ENCODE measurements around the gene KANSL1. TPM values are rescaled to one million over a fixed set of nuclear protein-coding genes. Genes with fewer than 3 reads are reported as not detected.

Gene KANSL1
- total RNA-seq, 2 donors from 2014 or later, result 60.0 to 72.3 TPM

DNA sequence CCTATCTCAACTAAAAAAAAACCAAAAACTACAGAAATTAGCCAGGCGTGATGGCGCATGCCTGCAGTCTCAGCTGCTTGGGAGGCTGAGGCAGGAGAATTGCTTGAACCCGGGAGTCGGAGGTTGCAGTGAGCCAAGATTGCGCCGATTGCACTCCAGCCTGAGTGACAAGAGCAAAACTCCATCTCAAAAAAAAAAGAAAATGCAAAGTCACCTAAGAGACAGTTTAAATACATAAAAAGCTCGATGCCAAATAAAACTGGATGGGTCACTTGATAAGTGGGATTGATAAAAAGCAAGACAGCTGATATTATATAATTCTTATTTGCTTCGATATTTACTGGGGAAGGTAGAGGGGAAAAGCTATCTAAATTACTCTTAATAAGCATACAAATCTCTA is 15.8 kb upstream of the KANSL1 start:
- H3K9me3 ChIP-seq, result no peaks in the 10 kb centered on the region
- TF ChIP-seq CTCF (IDR thresholded peaks at IDR 0.05), result no peak
- intact Hi-C loops (cut with DNase I), result no loop called here

DNA sequence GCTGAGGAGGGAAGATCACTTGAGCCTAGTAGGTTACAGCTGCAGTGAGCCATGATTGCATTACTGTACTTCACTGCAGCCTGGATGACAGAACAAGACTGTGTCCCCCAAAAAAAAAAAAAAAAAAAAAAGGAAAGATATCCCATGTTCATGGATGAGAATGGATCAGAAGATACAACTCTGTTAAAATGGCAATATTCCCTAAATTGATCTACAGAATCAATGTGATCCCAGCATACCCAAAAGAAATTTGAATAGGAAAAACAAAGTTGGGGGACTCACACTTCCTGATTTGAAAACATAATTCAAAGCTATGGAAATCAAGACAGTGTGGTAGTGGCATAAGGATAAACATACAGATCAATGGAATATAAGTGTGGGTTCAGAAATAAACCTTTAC is 12.7 kb upstream of the KANSL1 start:
- no peaks in the 10 kb centered on the region for H3K36me3 ChIP-seq
- DNase-seq, result no peak
- peaks cover 10% of the 10 kb centered on the region for H3K4me1 ChIP-seq
- H3K27me3 ChIP-seq, result no peaks in the 10 kb centered on the region
- no peak for TF ChIP-seq CTCF (IDR thresholded peaks at IDR 0.05)
- no peak overlapping the region for H3K27ac ChIP-seq
- intact Hi-C loops (cut with DNase I), result no loop called here
- no peak overlapping the region for H3K9ac ChIP-seq (ENCODE audit: low read depth in 2 of 2, low read length in 2 of 2)
- H3K4me3 ChIP-seq, result no peak overlapping the region
- no peaks in the 10 kb centered on the region for H3K9me3 ChIP-seq

More for the DNA sequence above, 15.8 kb upstream of the KANSL1 start:
- Histone ChIP-seq H3K27me3 (no peaks in the 10 kb centered on the region), H3K9ac (ENCODE audit: low read depth in 2 of 2, low read length in 2 of 2) (no peak overlapping the region), H3K27ac (no peak overlapping the region), H3K4me3 (no peak overlapping the region), H3K4me1 (no peaks in the 10 kb centered on the region), H3K36me3 (no peaks in the 10 kb centered on the region)
- no peak for DNase-seq

- TF ChIP-seq CTCF (IDR thresholded peaks at IDR 0.05), result no peak
- Histone ChIP-seq H3K9ac (ENCODE audit: low read depth in 2 of 2, low read length in 2 of 2) (peak overlapping the region in 1 of 2 donors; percentile 44), H3K27ac (peak overlapping the region; percentile 72), H3K9me3 (no peaks in the 10 kb centered on the region), H3K4me3 (no peak overlapping the region), H3K36me3 (no peaks in the 10 kb centered on the region), H3K27me3 (no peaks in the 10 kb centered on the region), H3K4me1 (peaks cover 15% of the 10 kb centered on the region)
- DNase-seq, result no peak
- intact Hi-C loops (cut with DNase I), result no loop called here
These were observed 9.2 kb upstream of the KANSL1 start for GRCh38 chr17:46202424-46202823.

DNA sequence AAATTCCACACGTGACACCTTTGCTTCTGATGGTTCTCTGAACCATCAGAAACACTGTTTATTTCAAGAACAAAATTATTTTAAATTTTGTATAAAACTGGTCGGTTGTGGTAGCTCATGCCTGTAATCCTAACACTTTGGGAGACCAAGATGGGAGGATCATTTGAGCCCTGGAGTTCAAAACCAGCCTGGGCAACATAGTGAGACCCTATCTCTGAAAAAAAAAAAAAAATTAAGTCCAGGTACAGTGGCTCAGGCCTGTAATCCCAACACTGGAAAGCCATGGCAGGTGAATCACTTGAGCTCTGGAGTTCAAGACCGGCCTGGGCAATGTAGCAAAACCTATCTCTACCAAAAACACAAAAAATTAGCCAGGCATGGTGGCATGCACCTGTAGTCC is 8.3 kb upstream of the KANSL1 start:
- Histone ChIP-seq H3K27me3 (no peaks in the 10 kb centered on the region), H3K4me3 (no peak overlapping the region), H3K36me3 (no peaks in the 10 kb centered on the region), H3K4me1 (peaks cover 15% of the 10 kb centered on the region), H3K27ac (peak overlapping the region; percentile 66), H3K9me3 (no peaks in the 10 kb centered on the region), H3K9ac (ENCODE audit: low read depth in 2 of 2, low read length in 2 of 2) (no peak overlapping the region)
- DNase-seq, result no peak
- TF ChIP-seq CTCF (IDR thresholded peaks at IDR 0.05), result no peak
- intact Hi-C loops (cut with DNase I), result no loop called here

- TF ChIP-seq CTCF (IDR thresholded peaks at IDR 0.05), result no peak
- intact Hi-C loops (cut with DNase I), result no loop called here
- no peak overlapping the region for H3K4me3 ChIP-seq
- H3K27me3 ChIP-seq, result no peaks in the 10 kb centered on the region
- H3K9ac ChIP-seq (ENCODE audit: low read depth in 2 of 2, low read length in 2 of 2), result no peak overlapping the region
- no peaks in the 10 kb centered on the region for H3K9me3 ChIP-seq
- peaks cover 20% of the 10 kb centered on the region for H3K4me1 ChIP-seq
- peak; percentile 49 for DNase-seq
- no peaks in the 10 kb centered on the region for H3K36me3 ChIP-seq
- peak overlapping the region; percentile 17 for H3K27ac ChIP-seq
These were observed 7.0 kb upstream of the KANSL1 start for GRCh38 chr17:46200197-46200596.

DNA sequence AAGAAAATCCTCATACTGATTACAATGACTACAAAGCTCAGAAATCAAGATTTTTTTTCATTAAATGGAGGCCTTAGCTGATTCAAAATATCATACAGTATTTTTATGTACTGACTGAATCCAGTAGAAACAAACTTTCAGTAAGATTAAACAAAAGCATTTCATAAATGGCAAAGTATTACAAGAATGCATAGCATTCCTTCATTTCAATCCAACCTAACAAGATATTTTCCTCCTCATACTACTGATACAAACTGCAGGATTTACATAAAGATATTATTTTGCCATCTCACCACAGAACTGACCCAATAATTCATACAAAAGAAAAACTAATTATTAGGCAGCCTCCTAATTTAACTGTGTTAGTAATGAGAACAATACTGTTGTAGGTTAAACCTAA is 6.2 kb upstream of the KANSL1 start:
- H3K4me1 ChIP-seq, result peaks cover 28% of the 10 kb centered on the region
- intact Hi-C loops (cut with DNase I), result no loop called here
- DNase-seq, result no peak
- no peaks in the 10 kb centered on the region for H3K36me3 ChIP-seq
- no peaks in the 10 kb centered on the region for H3K27me3 ChIP-seq
- H3K9ac ChIP-seq (ENCODE audit: low read depth in 2 of 2, low read length in 2 of 2), result no peak overlapping the region
- no peak for TF ChIP-seq CTCF (IDR thresholded peaks at IDR 0.05)
- no peaks in the 10 kb centered on the region for H3K9me3 ChIP-seq
- no peak overlapping the region for H3K4me3 ChIP-seq
- no peak overlapping the region for H3K27ac ChIP-seq
